Occipital lobe (tissue), 2 donors: Measurements from ENCODE around the gene UGT1A6. TPM values are rescaled to one million over a fixed set of nuclear protein-coding genes. Genes with fewer than 3 reads are reported as not detected.
"Not testable (repeated sequence)": the region's sequence is repeated elsewhere in the genome, so short reads cannot be mapped to it uniquely, and the experiment has no call there.

ENCODE experiments used
- DNase-seq: peaks from one replicate; lab custom pipeline; 2025; lab: John Stamatoyannopoulos, UW
- total RNA-seq: library from RNA; depleted of rRNA; stranded (reverse); fragments of >200 nt; gene quantifications from one replicate; pipeline ENCODE4 v1.2.3, GENCODE V29; 2014

The UGT1A6 gene
- total RNA-seq, result not detected

DNA sequence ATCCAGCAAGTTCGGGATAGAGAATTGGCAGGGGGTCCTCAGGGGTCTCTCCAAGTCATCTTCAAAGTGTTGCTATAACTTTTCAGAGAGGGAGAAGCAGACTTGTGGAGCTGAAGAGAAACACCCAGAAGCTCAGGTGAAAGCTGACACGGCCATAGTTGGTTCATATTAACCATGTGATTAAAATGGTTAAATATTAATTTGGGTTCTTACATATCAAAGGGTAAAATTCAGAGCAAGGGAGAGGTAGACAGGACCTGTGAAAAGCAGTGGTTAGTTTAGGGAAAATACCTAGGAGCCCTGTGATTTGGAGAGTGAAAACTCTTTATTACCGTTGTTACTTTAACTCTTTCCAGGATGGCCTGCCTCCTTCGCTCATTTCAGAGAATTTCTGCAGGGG lies at the start of gene UGT1A6:
UGT1A6 (plus strand) TSS at position 243 of the 400 bp plus-strand sequence; CDS start at position 358, 115 bp downstream.
- DNase-seq, result no peak

DNA sequence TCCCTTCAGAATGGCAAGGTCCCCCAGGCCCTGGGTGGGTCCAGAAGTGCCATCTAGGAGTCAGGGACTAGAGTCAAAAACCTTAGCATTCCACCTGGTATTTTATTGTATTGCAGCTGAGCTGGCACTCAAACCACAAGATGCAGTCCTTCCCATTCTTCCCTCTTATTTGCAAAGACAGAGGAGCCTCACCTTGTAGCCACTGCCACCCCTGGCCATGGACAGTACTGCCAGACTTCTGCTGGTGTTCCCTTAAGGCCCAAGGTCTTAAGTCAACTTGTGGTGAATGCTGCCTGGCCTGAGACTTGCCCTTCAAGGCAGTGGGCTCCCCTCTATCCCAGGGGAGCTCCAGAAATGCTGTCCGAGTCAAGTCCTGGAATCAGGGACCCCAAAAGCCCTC lies 49.6 kb upstream of the UGT1A6 start:
- DNase-seq, result no peak

DNA sequence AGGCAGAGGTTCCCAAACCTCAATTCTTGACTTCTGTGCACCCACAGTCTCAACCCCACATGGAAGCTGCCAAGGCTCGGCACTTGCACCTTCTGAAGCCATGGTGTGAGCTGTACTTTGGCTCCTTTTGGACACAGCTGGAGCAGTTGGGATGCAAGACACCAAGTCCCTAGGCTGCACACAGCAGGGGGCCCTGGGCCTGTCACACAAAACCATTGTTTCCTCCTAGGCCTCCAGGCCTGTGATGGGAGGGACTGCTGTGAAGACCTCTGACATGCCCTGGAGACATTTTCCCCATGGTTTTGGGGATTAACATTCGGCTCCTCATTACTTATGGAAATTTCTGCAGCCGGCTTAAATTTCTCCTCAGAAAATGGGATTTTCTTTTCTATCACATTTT lies 46.7 kb upstream of the UGT1A6 start:
- not testable (repeated sequence) for DNase-seq

DNA sequence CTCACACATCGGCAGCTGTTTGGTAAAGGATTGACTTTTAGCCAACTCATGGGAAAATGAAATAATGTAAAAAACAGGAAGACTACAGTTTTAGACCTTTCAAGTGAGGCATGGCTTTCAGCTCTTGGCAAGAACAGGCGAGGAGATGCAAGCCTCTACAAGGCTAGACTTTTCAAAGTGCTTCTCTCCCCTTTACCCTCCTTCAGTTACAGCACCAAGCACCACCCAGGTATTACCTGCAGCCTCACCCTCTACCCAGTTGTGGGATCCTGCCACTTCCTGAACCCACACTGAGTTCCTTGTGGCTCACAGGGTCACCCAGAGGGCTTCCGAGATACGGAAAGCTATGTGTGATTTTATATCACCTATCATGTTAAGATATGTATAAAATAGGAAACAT lies 41.7 kb upstream of the UGT1A6 start:
- DNase-seq, result no peak

DNA sequence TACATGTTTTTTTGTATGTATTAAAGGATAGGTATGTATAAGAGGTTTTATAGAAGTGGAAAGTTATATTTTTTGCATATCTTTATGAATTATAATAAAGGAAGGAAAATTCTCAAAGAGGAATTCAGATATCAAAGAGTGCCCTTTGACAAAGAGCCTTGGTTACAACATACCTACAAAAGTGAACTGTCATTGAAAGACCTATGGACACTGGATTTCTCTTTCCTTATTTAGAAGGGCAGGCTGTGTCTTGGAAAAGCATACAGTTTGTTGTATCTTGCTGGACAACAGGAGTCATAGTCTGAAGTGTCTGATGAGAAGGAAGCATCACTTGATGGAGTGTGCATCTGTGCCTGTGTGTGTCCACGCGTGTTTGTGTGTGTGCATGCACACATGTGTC lies 41.3 kb upstream of the UGT1A6 start:
- no peak for DNase-seq

DNA sequence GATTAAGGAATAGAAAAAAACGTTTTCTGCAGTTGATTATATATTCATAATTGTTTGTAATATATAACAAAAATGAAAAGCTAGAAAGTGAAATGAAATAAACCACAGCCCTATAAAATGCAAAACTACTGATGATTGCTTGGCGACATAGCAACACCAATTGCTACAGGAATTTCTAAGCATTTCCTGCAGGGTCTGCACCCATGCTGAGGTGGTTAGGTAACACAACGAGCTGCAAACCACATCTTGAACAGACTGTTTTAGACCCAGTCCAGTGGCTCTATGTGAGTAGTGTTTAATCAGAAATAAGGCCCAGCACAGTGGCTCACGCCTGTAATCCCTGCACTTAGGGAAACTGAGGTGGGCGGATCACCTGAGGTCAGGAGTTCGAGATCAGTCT lies 38.2 kb upstream of the UGT1A6 start:
- no peak for DNase-seq

DNA sequence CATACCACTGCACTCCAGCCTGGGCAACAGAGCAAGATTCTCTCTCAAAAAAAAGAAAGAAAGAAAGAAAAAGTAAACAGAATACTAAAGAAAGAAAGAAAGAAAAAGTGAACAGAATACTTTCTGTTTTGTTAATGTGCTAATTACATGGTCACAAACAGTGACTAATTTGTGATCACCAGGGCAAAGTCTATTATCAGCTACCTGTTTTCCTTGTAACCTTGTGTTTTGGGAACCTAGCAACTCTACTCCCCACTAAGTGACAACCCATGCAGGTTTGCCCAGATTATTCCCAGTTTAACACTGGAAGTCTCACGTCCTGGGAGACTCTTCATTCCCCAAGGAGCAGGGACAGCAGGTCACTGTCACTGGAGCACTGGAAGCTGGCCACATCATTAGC lies 37.6 kb upstream of the UGT1A6 start:
- no peak for DNase-seq

DNA sequence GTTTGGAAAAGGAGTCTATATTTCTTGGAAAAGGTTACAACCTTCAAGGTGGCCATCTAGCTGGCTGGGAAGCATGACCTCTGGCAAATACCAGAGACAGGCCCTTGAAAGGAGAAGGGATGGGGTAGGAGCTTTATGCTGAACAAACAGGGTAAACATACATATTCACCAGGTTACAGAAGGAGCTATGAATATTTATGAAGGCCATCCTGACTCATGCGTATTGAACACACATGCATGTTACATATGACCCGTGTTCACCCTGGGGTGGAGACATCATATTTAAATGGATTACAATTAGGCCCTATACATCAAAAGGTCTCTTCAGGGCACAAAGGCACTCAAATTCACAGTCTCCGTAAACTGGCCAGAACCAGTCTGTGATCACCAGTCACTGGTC lies 36.7 kb upstream of the UGT1A6 start:
- DNase-seq, result not testable (repeated sequence)

DNA sequence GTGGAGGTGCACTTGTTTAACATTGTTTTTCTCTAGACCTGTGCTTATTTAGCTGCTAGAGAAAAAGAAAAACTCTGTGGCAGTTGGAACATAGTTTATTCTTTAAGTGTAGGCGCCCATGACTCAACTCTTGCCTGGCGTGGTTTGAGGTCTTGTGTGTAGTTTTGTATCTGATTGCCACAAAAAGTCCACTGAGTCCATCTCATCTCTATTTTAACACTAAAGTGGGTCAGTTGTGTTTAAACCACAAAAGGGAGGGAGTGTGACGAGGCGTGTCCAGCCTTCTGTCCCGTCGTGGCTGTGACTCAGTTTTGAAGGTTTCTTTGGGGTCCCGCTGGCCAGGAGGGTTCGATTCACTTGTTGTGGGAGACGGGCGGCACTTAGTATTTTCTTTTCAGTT lies 36.2 kb upstream of the UGT1A6 start:
- no peak for DNase-seq

DNA sequence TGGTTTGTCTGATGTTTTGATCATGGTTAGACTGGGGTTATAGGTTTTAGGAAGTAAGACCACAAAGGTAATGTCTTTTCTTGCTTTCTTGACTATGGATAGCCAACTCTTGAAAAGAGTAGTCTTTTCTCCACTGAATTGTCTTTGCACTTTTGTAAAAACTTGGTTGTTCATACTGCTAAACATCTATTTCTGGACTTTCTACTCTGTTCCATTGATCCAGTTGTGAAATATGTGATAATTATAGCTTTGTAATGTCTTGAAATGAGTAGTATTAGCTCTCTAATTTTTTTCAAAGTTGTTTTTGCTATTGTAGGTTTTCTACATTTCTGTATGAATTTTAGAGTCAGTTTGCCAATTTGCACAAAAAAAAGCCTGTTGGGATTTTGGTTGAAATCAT lies 34.1 kb upstream of the UGT1A6 start:
- no peak for DNase-seq

DNA sequence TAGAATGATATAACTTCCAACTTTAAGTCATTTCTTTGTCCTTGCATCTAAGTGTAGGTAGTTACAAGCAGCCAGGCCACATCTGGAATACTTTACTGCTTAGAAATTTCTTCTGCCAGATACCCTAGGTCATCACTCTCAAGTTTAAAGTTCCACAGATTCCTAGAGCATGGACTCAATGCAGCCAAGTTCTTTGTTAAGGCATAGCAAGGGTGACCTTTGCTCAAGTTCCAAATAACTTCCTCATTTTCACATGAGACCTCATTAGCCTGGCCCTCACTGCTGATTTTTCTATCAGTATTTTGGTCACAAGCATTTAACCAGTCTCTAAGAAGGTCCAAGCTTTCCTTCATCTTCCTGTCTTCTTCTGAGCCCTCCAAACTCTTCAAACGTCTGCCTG lies 28.8 kb upstream of the UGT1A6 start:
- DNase-seq, result no peak

DNA sequence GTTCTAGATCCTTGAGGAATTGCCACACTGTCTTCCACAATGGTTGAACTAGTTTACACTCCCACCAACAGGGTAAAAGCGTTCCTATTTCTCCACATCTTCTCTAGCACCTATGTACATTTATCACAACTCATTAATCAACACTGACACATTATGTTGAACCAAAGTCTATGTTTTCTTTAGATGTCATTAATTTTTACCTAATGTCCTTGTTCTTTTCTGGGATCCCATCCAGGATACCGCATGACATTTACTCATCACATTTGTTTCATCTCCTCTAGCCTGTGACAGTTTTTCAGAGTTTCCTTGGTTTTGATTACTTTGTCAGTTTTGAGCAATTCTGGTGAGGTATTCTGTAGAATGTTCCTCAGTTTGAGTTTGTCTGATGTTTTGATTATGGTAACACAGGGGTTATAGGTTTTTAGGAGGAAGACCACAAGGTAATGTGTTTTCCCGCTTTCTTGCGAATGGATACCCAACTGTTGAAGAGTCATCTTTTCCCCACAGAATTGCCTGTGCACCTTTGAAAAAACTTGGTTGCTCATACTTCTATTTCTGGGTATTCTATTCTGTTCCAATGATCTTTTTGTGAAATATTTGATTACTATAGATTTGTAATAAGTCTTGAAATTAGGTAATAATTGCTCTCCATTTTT lies 24.0 kb upstream of the UGT1A6 start:
- no peak for DNase-seq

DNA sequence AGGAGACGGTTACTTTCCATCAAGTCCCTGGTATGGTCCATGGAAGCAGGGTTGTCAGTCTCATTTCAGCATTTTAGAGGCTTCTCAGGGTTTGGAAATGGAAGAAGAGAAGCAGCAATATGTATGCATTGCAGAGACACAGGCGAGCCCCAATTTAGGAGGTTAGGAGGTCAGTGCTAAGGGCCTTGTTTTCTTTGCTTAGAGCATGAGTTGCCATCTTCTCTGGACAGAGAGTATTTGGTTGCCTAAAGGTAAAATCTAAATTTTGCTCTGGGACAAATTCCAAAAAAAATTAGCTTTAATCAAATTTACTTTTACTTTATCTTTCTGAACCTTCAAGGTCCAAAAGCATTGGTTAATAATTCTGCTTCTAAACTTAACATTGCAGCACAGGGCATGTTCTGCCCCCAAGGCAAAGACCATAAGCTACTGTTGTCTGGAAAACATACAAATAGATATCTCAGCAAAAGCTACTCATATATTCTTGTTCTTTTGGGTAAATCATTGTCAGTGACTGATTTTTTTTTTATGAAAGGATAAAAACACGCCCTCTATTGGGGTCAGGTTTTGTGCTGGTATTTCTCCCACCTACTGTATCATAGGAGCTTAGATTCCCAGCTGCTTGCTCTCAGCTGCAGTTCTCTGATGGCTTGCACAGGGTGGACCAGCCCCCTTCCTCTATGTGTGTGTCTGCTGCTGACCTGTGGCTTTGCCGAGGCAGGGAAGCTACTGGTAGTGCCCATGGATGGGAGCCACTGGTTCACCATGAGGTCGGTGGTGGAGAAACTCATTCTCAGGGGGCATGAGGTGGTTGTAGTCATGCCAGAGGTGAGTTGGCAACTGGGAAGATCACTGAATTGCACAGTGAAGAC lies 21.2 kb upstream of the UGT1A6 start, which contains the start of gene UGT1A9:
UGT1A9 (plus strand) TSS at position 609 of the 872 bp plus-strand sequence; CDS start at position 646, 37 bp downstream.
- DNase-seq, result no peak

DNA sequence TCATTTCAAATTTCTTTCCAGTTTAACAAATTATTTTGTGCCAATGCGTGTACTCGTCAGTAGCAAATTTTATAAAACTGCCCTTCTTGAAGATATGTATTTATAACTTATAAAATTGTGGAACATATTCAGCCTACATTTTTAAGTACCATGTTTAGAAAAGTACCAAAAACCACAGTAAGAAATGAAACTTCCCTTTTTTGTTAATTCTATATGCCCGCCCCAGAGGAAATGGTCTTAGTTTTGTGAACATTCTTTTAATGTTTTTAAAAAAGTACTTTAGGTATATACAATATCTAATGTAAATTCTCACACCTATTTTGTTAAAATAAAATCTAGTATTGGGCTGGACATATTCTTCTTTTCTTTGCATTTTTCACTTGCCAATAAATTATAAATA lies 19.8 kb upstream of the UGT1A6 start:
- no peak for DNase-seq

DNA sequence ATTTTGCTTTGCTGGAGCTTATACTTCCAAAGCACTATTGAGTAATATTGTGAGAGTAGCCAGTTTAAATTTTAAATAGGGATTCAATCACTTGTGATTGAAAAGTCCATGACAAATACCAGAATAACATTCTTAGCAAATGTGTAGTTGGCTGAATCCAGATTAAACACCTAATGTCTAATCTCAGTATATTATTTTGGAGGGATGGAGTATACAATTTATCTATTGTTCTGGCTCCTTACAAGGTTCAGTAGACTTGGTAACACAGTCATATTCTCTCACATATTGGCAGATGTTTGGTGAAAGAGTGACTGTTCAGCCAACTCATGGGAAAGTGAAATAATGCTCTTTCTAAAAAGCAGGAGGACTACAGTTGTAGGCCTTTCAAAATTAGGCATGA lies 18.8 kb upstream of the UGT1A6 start:
- no peak for DNase-seq

DNA sequence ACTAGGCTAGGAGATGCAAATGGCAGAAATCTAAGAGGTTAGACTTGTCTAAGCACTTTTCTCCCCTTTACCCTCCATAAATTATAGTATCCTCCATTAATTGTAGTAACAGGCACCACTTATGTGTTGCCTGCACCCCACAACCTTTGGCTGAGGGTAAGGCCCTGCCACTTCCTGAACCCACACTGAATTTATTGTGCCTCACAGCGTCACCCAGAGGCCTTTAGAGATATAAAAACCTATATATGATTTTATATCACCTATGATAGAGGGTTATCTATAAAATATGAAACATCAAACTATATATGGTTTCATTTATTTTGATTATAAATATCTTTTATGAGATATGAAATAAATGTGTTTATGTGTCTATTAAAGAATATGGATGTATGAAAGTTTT lies 18.4 kb upstream of the UGT1A6 start:
- no peak for DNase-seq

DNA sequence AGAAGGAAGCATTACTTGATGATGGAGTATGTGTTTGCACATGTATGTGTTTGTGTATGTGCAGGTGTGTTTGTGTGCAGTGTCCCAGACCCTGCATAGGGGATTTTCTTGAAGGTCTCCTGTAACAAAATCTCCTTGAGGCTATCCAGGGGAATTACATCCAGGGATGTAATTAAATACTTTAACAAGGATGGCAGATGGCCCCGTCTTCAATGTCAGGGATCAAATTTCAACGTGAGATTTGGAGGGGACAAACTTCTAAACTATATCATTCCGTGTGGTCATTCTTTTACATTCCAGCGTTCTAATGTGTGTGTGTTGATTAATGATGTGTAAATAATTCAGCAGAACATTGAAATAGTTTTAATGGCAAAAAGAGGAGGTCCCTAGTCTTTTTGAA lies 17.7 kb upstream of the UGT1A6 start:
- DNase-seq, result no peak

DNA sequence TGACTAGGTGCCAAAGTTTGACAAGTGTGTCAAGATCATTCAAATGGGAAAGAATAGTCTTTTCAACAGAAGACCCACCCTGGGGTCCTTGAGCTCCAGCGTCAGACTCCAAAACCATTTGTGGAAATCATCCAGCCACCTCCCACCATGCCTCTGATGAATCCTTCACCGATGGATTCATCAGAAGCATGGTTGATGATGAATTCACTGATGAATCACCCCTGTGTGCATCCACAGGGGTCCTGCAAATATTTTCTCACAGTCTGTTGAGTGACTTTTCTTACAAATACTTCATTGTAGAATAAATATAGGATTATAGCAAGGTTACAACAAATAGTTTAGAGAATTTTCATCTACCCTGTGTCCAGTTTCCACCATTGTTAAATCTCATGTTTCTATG lies 16.6 kb upstream of the UGT1A6 start:
- DNase-seq, result no peak

DNA sequence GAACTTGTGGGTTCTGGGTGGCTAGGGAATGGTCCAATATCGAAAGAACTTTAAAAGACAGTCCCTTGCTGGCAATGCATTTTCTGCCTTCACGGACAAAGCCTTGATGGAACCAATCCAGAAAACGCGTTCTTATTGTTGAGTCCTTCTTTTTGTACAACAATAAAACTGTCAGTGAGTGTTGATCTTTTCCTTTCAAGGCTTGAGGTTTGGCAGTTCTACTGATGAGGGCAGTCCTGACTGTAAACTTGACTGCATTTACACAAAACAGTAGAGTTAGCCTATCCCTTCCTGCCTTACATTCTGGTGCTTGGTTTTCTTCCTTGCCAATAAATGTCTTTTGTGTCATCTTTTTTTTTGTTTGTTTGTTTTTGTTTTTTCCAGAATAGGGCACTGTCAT lies 13.5 kb upstream of the UGT1A6 start:
- DNase-seq, result no peak

DNA sequence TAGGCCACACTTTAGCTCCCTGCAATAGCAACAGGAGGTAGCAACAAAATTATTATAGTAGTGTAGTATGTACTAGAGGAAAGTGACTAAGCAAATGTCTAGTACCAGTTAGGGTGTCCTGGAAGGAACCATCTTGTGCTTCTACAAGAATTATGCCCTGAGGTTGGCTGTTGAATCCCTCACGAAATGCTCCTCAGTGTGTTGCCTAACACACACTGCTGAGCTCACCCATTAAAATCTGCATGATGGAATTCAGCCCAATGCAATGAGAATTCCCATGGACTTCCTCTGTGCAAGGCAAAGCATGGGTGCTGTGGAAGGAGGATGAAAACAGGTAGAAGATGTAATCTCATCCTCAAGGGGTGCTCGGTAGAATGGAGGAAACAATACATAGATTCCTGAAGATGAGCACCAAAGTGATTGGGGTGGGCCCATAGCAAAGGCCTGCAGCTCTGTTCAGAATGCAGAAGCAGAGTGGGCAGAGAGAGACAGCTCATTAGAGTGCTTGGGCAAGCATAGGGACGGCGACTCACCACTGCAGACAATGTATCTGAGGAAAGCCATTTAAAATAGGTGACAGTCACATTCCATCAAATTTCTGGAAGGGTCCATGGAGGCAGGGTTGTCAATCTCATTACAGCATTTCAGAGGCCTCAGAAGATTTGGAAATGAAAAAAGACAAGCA lies 12.2 kb upstream of the UGT1A6 start:
- no peak for DNase-seq

DNA sequence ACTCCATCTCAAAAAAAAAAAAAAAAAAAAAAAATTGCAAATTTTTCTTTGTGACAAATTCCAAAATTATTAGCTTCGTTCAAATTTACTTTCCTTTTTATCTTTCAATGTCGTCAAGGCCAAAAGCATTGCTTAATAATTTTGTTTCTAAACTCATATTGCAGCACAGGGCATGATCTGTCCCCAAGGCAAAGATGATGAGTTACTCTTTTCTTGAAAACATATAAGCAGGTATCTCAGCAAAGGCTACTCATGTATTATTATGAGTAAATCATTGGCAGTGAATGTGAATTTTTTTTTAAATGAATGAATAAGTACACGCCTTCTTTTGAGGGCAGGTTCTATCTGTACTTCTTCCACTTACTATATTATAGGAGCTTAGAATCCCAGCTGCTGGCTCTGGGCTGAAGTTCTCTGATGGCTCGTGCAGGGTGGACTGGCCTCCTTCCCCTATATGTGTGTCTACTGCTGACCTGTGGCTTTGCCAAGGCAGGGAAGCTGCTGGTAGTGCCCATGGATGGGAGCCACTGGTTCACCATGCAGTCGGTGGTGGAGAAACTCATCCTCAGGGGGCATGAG lies 11.1 kb upstream of the UGT1A6 start, which contains the start of gene UGT1A7:
UGT1A7 (plus strand) TSS at position 381 of the 579 bp plus-strand sequence; CDS start at position 418, 37 bp downstream.
- no peak for DNase-seq

DNA sequence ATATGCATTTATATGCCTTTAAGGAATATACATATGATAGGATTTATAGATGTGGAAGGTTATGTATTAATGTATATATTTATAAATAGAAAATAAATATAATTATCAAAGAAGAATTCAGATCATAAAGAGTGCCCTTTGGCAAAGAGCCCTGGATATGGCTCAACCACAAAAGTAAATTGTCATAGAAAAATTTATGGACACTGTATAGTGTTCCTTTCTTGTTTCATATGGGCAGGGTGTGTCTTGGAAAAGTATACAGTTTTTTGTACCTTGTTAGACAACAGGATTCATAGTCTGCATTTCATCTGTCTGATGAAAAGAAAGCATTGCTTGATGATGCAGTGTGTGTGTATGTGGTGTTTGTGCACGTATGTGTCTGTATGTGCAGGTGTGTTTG lies 8.1 kb upstream of the UGT1A6 start:
- no peak for DNase-seq
